ENCODE data around the gene CLEC4E.
"Not testable (repeated sequence)": the region's sequence is repeated elsewhere in the genome, so short reads cannot be mapped to it uniquely, and the experiment has no call there.

Gene CLEC4E

GRCh38 chr12:8499616-8500015 lies 41.1 kb downstream of the CLEC4E start:
- peak; percentile 66 for TF ChIP-seq CTCF (IDR thresholded peaks at IDR 0.05; ENCODE audit: low read depth, low read length)
- TF ChIP-seq EZH2phosphoT487 (IDR thresholded peaks at IDR 0.05; ENCODE audit: low read depth) = no peak
- Histone ChIP-seq H3K9me3 (ENCODE audit: insufficient read depth, low read length) (no peaks in the 10 kb centered on the region), H3K79me2 (ENCODE audit: low read length) (no peaks in the 10 kb centered on the region), H3K27me3 (ENCODE audit: low read depth, low read length) (peaks cover 47% of the 10 kb centered on the region), H3K4me3 (ENCODE audit: low read length) (no peak overlapping the region), H3K36me3 (replicated peaks; ENCODE audit: low read depth, low read length) (no peaks in the 10 kb centered on the region), H3K4me1 (ENCODE audit: low read length) (peaks cover 18% of the 10 kb centered on the region), H3K27ac (ENCODE audit: low read length) (no peak overlapping the region), H3K9ac (ENCODE audit: low read length) (no peak overlapping the region), H2AFZ (ENCODE audit: low read depth, low read length) (no peak overlapping the region), H3K4me2 (ENCODE audit: low read length) (no peak overlapping the region), H4K20me1 (ENCODE audit: insufficient read depth, low read length) (no peaks in the 10 kb centered on the region; the same call in 1 of the 2 replicates)

GRCh38 chr12:8496074-8496473 lies 44.6 kb downstream of the CLEC4E start:
- not testable (repeated sequence) for H4K20me1 ChIP-seq (ENCODE audit: insufficient read depth, low read length); H3K4me3 ChIP-seq (ENCODE audit: low read length); H3K9ac ChIP-seq (ENCODE audit: low read length); H3K36me3 ChIP-seq (replicated peaks; ENCODE audit: low read depth, low read length); H3K9me3 ChIP-seq (ENCODE audit: insufficient read depth, low read length); H2AFZ ChIP-seq (ENCODE audit: low read depth, low read length); H3K4me2 ChIP-seq (ENCODE audit: low read length); H3K27ac ChIP-seq (ENCODE audit: low read length); H3K79me2 ChIP-seq (ENCODE audit: low read length)
- Histone ChIP-seq H3K4me1 (ENCODE audit: low read length) (peaks cover 34% of the 10 kb centered on the region), H3K27me3 (ENCODE audit: low read depth, low read length) (peaks cover 70% of the 10 kb centered on the region)

GRCh38 chr12:8495671-8496070 lies 45.0 kb downstream of the CLEC4E start:
- not testable (repeated sequence) for H3K36me3 ChIP-seq (replicated peaks; ENCODE audit: low read depth, low read length); H3K9me3 ChIP-seq (ENCODE audit: insufficient read depth, low read length); H4K20me1 ChIP-seq (ENCODE audit: insufficient read depth, low read length); H3K4me3 ChIP-seq (ENCODE audit: low read length); H3K4me2 ChIP-seq (ENCODE audit: low read length); H3K9ac ChIP-seq (ENCODE audit: low read length); H3K27ac ChIP-seq (ENCODE audit: low read length); H2AFZ ChIP-seq (ENCODE audit: low read depth, low read length); H3K79me2 ChIP-seq (ENCODE audit: low read length)
- peaks cover 74% of the 10 kb centered on the region for H3K27me3 ChIP-seq (ENCODE audit: low read depth, low read length)
- peaks cover 34% of the 10 kb centered on the region for H3K4me1 ChIP-seq (ENCODE audit: low read length)

GRCh38 chr12:8493084-8493483 lies 47.6 kb downstream of the CLEC4E start:
- Histone ChIP-seq H4K20me1 (ENCODE audit: insufficient read depth, low read length) (no peaks in the 10 kb centered on the region), H3K27ac (ENCODE audit: low read length) (peak overlapping the region; percentile 32), H3K9me3 (ENCODE audit: insufficient read depth, low read length) (no peaks in the 10 kb centered on the region), H2AFZ (ENCODE audit: low read depth, low read length) (no peak overlapping the region), H3K9ac (ENCODE audit: low read length) (no peak overlapping the region), H3K27me3 (ENCODE audit: low read depth, low read length) (peaks cover 79% of the 10 kb centered on the region), H3K79me2 (ENCODE audit: low read length) (no peaks in the 10 kb centered on the region), H3K36me3 (replicated peaks; ENCODE audit: low read depth, low read length) (no peaks in the 10 kb centered on the region), H3K4me3 (ENCODE audit: low read length) (peak overlapping the region; percentile 30), H3K4me1 (ENCODE audit: low read length) (peaks cover 34% of the 10 kb centered on the region), H3K4me2 (ENCODE audit: low read length) (peak overlapping the region; percentile 66)
- TF ChIP-seq EZH2phosphoT487 (IDR thresholded peaks at IDR 0.05; ENCODE audit: low read depth) (no peak), CTCF (IDR thresholded peaks at IDR 0.05; ENCODE audit: low read depth, low read length) (no peak)

GRCh38 chr12:8491646-8492530 lies 48.8 kb downstream of the CLEC4E start:
- H3K79me2 ChIP-seq (ENCODE audit: low read length) = no peaks in the 10 kb centered on the region
- H3K9ac ChIP-seq (ENCODE audit: low read length) = no peak overlapping the region
- H3K4me3 ChIP-seq (ENCODE audit: low read length) = no peak overlapping the region
- H2AFZ ChIP-seq (ENCODE audit: low read depth, low read length) = no peak overlapping the region
- no peaks in the 10 kb centered on the region for H3K9me3 ChIP-seq (ENCODE audit: insufficient read depth, low read length)
- H3K27ac ChIP-seq (ENCODE audit: low read length) = no peak overlapping the region
- H3K4me1 ChIP-seq (ENCODE audit: low read length) = peaks cover 34% of the 10 kb centered on the region
- H3K27me3 ChIP-seq (ENCODE audit: low read depth, low read length) = peaks cover 79% of the 10 kb centered on the region
- TF ChIP-seq CTCF (IDR thresholded peaks at IDR 0.05; ENCODE audit: low read depth, low read length) (no peak), EZH2phosphoT487 (IDR thresholded peaks at IDR 0.05; ENCODE audit: low read depth) (no peak)
- no peaks in the 10 kb centered on the region for H4K20me1 ChIP-seq (ENCODE audit: insufficient read depth, low read length)
- no peaks in the 10 kb centered on the region for H3K36me3 ChIP-seq (replicated peaks; ENCODE audit: low read depth, low read length)
- peak overlapping the region; percentile 65 for H3K4me2 ChIP-seq (ENCODE audit: low read length)

Data from OCI-LY3 (cell line).